Lower leg skin (tissue), 4 donors: ENCODE data around the gene CBFA2T3. TPM values are rescaled to one million over a fixed set of nuclear protein-coding genes. Genes with fewer than 3 reads are reported as not detected.

Source experiments
- DNase-seq, 2 donors: peaks; one replicate each; pipeline ENCODE4 v3.0.0-alpha.2; 2019; ENCODE audit warnings: low spot score in 2 of 2
- H3K4me3 ChIP-seq: fragments of 200-600 bp; sonication (generic); 2 replicates; pipeline ENCODE4 v1.5.1; 2017; ENCODE audit warnings: mild to moderate bottlenecking, low read depth; ENCODE audit not compliant: poor library complexity, severe bottlenecking
- POLR2A ChIP-seq, 2 donors: fragments of 450-650 bp; IDR thresholded peaks; one replicate each; pipeline ENCODE4 v1.6.1; 2016 to 2017; ENCODE audit warnings: antibody characterized with exemption in 2 of 2, mild to moderate bottlenecking in 1 of 2, moderate library complexity in 1 of 2
- WGBS, 2 donors: methylation state at CpG; one replicate each; pipeline ENCODE4 v1.1.5; 2018; 5-methylcytosine and 5-hydroxymethylcytosine counted together
- intact Hi-C: fragments of 100-400 bp; cut with DNase I; formaldehyde crosslinking; loops from one replicate; pipeline ENCODE4 v1.15.0; 2023; ENCODE audit warnings: low total_unique reads
- total RNA-seq, 4 donors: library from RNA; depleted of rRNA; stranded (reverse); fragments of >200 nt; gene quantifications; one replicate each; pipeline ENCODE4 v1.1.0, GENCODE V29; 2016
- TF ChIP-seq, protein P1 (sequence below), 3 donors: fragments of 450-650 bp; IDR thresholded peaks; one replicate each; pipeline ENCODE4 v1.5.1; 2016; ENCODE audit warnings: antibody characterized with exemption in 3 of 3, mild to moderate bottlenecking in 3 of 3, moderate library complexity in 2 of 3

Gene CBFA2T3
- total RNA-seq, 4 donors from 2014 or later = 0.93 to 4.4 (median 2.9) TPM

- H3K4me3 ChIP-seq = no peak overlapping the region
- WGBS, 2 donors = 54 to 68% methylated on average over 4 of the region's 4 CpGs
- no peak for DNase-seq
- TF ChIP-seq, protein P1, sequence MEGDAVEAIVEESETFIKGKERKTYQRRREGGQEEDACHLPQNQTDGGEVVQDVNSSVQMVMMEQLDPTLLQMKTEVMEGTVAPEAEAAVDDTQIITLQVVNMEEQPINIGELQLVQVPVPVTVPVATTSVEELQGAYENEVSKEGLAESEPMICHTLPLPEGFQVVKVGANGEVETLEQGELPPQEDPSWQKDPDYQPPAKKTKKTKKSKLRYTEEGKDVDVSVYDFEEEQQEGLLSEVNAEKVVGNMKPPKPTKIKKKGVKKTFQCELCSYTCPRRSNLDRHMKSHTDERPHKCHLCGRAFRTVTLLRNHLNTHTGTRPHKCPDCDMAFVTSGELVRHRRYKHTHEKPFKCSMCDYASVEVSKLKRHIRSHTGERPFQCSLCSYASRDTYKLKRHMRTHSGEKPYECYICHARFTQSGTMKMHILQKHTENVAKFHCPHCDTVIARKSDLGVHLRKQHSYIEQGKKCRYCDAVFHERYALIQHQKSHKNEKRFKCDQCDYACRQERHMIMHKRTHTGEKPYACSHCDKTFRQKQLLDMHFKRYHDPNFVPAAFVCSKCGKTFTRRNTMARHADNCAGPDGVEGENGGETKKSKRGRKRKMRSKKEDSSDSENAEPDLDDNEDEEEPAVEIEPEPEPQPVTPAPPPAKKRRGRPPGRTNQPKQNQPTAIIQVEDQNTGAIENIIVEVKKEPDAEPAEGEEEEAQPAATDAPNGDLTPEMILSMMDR (IDR thresholded peaks at IDR 0.05) = no peak
- TF ChIP-seq POLR2A (IDR thresholded peaks at IDR 0.05) = no peak
- intact Hi-C loops = no loop called here
Measured at GRCh38 chr16:88907768-88908167, 69.2 kb downstream of the CBFA2T3 start.

DNA sequence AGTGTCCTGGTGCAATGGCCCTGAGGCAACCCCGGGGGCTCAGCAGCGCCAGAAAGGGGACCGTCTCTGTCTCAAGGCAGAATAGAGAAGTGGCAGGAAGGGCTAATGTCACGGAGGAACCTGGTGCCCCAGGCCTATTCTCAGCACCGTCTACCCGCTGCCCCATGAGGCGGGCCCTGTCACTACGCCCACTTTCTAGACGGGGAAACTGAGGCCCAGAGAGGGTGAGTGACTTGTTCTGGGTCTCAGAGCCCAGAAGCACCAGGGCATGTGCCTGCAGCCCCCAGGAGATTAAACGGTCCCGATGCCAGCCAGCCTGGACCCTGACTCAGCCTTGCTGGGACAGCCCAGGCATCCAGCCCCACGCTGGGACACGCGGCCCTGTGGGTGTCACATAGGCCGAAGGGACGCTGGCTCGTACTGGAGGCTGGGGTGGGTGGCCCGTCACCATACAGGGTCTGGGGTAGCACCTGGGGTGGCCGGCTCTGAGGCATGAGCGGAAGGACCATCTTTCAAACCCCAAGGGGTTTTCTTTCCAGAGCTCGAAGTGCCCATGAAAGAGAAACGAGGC lies 70.4 kb downstream of the CBFA2T3 start:
- intact Hi-C loops = no loop called here
- no peak overlapping the region for H3K4me3 ChIP-seq
- no peak for DNase-seq
- TF ChIP-seq, protein P1 (IDR thresholded peaks at IDR 0.05) = no peak
- no peak for TF ChIP-seq POLR2A (IDR thresholded peaks at IDR 0.05)
- WGBS, 2 donors = 85 to 87% methylated on average over 21 to 22 of the region's 22 CpGs

- WGBS, 2 donors = 86 to 89% methylated on average over 16 of the region's 16 CpGs
- TF ChIP-seq, protein P1 (IDR thresholded peaks at IDR 0.05) = no peak
- TF ChIP-seq POLR2A (IDR thresholded peaks at IDR 0.05) = no peak
- DNase-seq = no peak
- intact Hi-C loops = no loop called here
- H3K4me3 ChIP-seq = no peak overlapping the region
Measured at GRCh38 chr16:88906020-88906419, 71.0 kb downstream of the CBFA2T3 start.

DNA sequence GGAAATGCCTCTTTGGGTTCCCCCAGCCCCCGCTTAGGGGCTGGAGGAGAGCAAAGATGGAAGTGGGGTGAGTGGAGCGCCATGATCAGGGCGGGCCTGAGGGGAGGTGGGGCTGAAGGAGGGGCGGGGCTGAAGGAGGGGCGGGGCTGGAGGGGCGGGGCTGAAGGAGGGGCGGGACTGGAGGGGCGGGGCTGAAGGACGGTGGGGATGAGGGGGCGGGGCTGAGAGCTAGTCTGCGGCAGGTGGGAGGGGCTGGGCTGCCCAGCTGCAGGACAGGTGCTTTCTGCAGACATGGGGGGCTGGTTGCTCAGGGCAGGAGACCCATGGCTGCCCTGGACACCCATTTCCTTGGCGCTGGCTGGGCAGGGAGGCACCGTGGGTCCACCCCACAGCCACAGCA lies 71.4 kb downstream of the CBFA2T3 start:
- intact Hi-C loops = no loop called here
- no peak overlapping the region for H3K4me3 ChIP-seq
- 40 to 44% methylated on average over 6 to 9 of the region's 13 CpGs for WGBS, 2 donors
- TF ChIP-seq POLR2A (IDR thresholded peaks at IDR 0.05) = no peak
- TF ChIP-seq, protein P1 (IDR thresholded peaks at IDR 0.05) = no peak
- DNase-seq = no peak

DNA sequence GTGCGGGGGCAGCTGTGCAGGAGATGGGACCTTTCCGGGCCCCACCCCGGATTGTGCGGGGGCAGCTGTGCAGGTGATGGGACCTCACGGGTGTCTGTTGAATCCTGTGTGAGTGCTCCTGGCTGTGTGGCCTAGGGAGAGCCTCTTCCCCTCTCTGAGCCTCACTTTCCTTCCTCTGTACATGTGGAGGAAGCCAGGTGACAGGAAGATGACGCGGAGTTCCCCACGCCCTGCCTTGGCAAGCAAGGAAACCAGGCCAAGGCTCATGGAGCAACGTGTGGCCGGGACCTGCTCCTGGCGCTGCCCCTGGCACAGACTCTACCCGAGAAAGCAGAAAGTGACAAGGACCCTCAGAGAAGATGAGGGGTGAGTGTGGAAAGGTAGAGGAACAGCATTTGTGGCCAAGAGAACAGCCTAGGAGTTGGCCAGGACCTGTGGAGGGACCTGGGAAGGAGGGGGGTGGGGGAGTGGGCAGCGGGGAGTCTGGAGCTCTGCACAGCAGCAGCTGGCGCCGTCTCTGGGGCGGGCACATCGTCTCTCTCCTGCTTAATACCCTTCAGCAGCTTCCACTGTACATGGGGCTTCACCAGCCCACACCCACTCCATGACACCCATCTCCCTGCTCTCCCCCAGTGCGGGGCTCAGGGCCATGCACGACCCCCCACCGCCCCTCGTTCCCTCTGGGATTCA lies 72.2 kb downstream of the CBFA2T3 start:
- intact Hi-C loops = no loop called here
- WGBS, 2 donors = 68 to 72% methylated on average over 21 of the region's 21 CpGs
- no peak for DNase-seq
- H3K4me3 ChIP-seq = no peak overlapping the region
- TF ChIP-seq, protein P1 (IDR thresholded peaks at IDR 0.05) = no peak
- no peak for TF ChIP-seq POLR2A (IDR thresholded peaks at IDR 0.05)
